ENCODE data around the gene ASB10.

DNA sequence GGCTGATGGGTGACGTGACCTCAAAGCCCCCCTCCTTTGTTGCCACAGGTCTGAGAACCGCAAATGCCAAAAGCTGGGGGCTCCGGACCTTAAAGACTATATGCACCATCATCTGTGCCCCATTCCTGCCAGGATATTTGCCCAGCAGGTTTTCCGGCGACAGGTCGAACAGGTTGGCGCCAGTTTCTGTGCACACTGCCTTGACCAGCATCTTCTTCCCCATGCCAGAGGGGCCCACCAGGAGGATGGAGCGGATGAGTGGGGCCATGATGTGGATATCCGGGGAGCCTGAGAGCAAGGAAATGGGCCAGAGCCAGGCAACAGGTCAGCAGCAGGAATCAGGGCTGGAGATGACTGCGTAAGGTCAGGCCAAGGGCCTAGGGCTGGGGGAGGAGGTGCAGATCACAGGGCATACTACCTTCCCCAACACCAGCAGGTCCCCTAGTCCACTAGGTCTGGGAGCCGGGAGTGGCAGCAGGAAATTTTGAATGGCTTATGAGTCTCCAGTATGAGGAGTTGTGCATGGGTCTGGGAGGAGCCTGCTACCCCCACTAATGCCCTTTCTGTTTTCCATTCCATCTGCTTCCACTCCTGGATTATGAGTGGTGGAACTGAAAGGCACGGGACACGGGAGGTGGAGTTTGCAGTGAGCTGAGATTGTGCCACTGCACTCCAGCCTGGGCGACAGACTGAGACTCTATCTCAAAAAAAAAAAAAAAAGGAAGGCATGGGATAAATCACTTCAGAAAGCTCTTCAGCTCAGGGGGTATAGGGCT is 6.3 kb upstream of the ASB10 start:
- TF ChIP-seq, protein P1, sequence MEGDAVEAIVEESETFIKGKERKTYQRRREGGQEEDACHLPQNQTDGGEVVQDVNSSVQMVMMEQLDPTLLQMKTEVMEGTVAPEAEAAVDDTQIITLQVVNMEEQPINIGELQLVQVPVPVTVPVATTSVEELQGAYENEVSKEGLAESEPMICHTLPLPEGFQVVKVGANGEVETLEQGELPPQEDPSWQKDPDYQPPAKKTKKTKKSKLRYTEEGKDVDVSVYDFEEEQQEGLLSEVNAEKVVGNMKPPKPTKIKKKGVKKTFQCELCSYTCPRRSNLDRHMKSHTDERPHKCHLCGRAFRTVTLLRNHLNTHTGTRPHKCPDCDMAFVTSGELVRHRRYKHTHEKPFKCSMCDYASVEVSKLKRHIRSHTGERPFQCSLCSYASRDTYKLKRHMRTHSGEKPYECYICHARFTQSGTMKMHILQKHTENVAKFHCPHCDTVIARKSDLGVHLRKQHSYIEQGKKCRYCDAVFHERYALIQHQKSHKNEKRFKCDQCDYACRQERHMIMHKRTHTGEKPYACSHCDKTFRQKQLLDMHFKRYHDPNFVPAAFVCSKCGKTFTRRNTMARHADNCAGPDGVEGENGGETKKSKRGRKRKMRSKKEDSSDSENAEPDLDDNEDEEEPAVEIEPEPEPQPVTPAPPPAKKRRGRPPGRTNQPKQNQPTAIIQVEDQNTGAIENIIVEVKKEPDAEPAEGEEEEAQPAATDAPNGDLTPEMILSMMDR (IDR thresholded peaks at IDR 0.05), result no peak
- no peak for TF ChIP-seq EZH2 (IDR thresholded peaks at IDR 0.05; ENCODE audit: borderline replicate concordance, insufficient read depth, low read depth, low read length, poor library complexity, severe bottlenecking)
